ENCODE data around the gene MCC. TPM values are rescaled to one million over a fixed set of nuclear protein-coding genes. Genes with fewer than 3 reads are reported as not detected.

MCC gene
- total RNA-seq, 1 experiment from 2014 or later: 0.41 TPM

DNA sequence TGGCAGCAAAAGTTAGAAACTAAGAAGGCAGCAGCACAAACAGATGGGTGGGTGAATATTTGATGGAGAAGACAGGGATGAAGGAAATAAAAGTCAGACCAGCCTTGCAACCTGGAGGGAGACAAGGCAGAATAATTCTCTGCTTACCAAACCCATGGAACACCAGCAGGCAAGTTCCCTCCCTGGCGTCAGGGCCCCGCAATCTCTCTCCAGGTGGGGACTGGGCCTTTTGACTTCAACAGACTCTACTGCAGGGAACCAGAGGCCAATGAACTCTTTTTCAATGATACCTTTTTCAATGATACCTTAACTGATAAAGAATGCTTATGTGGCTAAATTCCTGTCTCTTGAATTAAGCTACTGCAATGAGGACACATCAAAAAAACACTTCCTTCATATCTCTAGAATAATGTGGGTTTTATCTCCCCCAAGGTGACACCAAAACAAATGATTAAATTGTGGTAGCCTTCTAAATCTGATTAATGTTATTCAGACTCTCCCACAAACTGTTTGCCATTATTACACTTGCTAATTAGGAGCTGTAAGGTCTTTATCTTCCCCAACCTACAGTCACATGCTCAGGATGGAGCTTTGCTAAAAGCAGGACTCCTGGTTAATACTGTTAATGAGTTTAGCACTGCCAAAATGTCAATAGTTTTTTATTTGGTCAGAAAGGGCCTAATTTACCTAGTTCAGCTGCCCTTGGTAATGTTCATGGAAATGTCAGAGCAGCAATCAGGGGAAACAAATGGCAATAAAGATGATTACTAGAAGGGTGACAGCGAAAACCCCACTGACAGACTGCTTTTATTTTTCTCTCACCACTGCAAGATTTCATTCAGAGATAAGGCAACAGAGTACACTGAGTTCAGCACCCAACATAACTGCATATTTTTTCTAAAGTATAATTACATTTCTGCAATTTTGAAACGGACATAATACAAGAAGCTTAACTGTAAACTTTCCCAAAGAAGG, 218.9 kb downstream of the MCC start:
- H3K27me3 ChIP-seq (ENCODE audit: control insufficient read depth, insufficient read depth, low read length): no peaks in the 10 kb centered on the region
- DNase-seq (ENCODE audit: low read depth, low spot score) (no peak), ATAC-seq (no peak)
- no peaks in the 10 kb centered on the region for H3K4me1 ChIP-seq (ENCODE audit: control insufficient read depth, insufficient read depth, low read length)
- no peak overlapping the region for H3K4me3 ChIP-seq (ENCODE audit: low read depth in 2 of 2, low read length in 2 of 2)
- no peaks in the 10 kb centered on the region for H3K9me3 ChIP-seq (ENCODE audit: control insufficient read depth, insufficient read depth, low read depth, low read length)
- in situ Hi-C loops (cut with HindIII; ENCODE audit: low pct_unique_long_range_greater_than_20kb, low sequenced_read_pairs): no loop called here
- H3K27ac ChIP-seq (ENCODE audit: low read length): no peak overlapping the region
- ChIA-PET POLR2A (no interaction called here), CTCF (interaction anchor here (0.6 kb wide), 1 partner anchor 421 kb away, joined by 7 read pairs; no protein-coding TSS in a partner anchor)
- H3K36me3 ChIP-seq (ENCODE audit: control insufficient read depth, insufficient read depth, low read length): no peaks in the 10 kb centered on the region
- intact Hi-C loops (cut with micrococcal nuclease; ENCODE audit: unreplicated experiment): no loop called here
- no TSS peak for BruUV-seq (replicated peaks)
- TF ChIP-seq TCF7L2 (IDR thresholded peaks at IDR 0.05; ENCODE audit: low read depth, low read length) (no peak), SIN3A (IDR thresholded peaks at IDR 0.05; ENCODE audit: borderline replicate concordance, insufficient read depth, low read depth, low read length) (no peak), POLR2AphosphoS5 (IDR thresholded peaks at IDR 0.05; ENCODE audit: low read depth, low read length) (no peak)
- TF ChIP-seq, protein P1, sequence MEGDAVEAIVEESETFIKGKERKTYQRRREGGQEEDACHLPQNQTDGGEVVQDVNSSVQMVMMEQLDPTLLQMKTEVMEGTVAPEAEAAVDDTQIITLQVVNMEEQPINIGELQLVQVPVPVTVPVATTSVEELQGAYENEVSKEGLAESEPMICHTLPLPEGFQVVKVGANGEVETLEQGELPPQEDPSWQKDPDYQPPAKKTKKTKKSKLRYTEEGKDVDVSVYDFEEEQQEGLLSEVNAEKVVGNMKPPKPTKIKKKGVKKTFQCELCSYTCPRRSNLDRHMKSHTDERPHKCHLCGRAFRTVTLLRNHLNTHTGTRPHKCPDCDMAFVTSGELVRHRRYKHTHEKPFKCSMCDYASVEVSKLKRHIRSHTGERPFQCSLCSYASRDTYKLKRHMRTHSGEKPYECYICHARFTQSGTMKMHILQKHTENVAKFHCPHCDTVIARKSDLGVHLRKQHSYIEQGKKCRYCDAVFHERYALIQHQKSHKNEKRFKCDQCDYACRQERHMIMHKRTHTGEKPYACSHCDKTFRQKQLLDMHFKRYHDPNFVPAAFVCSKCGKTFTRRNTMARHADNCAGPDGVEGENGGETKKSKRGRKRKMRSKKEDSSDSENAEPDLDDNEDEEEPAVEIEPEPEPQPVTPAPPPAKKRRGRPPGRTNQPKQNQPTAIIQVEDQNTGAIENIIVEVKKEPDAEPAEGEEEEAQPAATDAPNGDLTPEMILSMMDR (IDR thresholded peaks at IDR 0.05): no peak
- TF ChIP-seq, protein P2, sequence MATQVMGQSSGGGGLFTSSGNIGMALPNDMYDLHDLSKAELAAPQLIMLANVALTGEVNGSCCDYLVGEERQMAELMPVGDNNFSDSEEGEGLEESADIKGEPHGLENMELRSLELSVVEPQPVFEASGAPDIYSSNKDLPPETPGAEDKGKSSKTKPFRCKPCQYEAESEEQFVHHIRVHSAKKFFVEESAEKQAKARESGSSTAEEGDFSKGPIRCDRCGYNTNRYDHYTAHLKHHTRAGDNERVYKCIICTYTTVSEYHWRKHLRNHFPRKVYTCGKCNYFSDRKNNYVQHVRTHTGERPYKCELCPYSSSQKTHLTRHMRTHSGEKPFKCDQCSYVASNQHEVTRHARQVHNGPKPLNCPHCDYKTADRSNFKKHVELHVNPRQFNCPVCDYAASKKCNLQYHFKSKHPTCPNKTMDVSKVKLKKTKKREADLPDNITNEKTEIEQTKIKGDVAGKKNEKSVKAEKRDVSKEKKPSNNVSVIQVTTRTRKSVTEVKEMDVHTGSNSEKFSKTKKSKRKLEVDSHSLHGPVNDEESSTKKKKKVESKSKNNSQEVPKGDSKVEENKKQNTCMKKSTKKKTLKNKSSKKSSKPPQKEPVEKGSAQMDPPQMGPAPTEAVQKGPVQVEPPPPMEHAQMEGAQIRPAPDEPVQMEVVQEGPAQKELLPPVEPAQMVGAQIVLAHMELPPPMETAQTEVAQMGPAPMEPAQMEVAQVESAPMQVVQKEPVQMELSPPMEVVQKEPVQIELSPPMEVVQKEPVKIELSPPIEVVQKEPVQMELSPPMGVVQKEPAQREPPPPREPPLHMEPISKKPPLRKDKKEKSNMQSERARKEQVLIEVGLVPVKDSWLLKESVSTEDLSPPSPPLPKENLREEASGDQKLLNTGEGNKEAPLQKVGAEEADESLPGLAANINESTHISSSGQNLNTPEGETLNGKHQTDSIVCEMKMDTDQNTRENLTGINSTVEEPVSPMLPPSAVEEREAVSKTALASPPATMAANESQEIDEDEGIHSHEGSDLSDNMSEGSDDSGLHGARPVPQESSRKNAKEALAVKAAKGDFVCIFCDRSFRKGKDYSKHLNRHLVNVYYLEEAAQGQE (IDR thresholded peaks at IDR 0.05; ENCODE audit: insufficient read depth in 1 of 2, low read depth in 2 of 2, low read length in 1 of 2): no peak

DNA sequence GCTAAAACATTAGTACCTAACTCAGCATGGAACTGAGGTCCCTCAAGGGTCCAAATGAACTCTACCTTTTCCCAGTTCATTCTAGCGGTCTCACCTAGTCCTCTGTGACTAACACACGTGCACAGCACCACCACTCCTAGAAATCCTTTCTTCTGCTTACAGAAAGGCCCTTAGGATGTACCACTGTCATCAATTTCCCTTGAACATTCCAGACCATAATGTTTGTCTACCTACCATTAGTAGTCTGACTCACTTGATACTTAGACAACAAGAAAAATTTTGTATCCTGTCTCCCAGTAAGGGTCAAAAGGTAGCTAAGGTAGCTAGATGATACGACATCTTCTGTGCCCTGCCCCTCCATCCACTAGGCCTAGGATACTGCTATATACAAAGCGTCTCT, 220.0 kb downstream of the MCC start:
- BruUV-seq (replicated peaks): no TSS peak

More for the DNA sequence above, 220.0 kb downstream of the MCC start:
- no peak for ATAC-seq
- Histone ChIP-seq H3K27ac (ENCODE audit: low read length) (no peak overlapping the region), H3K36me3 (ENCODE audit: control insufficient read depth, insufficient read depth, low read length) (no peaks in the 10 kb centered on the region), H3K4me1 (ENCODE audit: control insufficient read depth, insufficient read depth, low read length) (no peaks in the 10 kb centered on the region), H3K9me3 (ENCODE audit: control insufficient read depth, insufficient read depth, low read depth, low read length) (no peaks in the 10 kb centered on the region), H3K27me3 (ENCODE audit: control insufficient read depth, insufficient read depth, low read length) (no peaks in the 10 kb centered on the region), H3K4me3 (ENCODE audit: low read depth in 2 of 2, low read length in 2 of 2) (no peak overlapping the region)
- TF ChIP-seq SIN3A (IDR thresholded peaks at IDR 0.05; ENCODE audit: borderline replicate concordance, insufficient read depth, low read depth, low read length): no peak
- CTCF ChIA-PET: interaction anchor here (0.6 kb wide), 1 partner anchor 420 kb away, joined by 7 read pairs; no protein-coding TSS in a partner anchor
- POLR2A ChIA-PET: no interaction called here
- no peak for DNase-seq (ENCODE audit: low read depth, low spot score)
- in situ Hi-C loops (cut with HindIII; ENCODE audit: low pct_unique_long_range_greater_than_20kb, low sequenced_read_pairs) (no loop called here), intact Hi-C loops (cut with micrococcal nuclease; ENCODE audit: unreplicated experiment) (no loop called here)

Data from Panc1 (cell line).